Measurements from ENCODE around the gene RELA. TPM values are rescaled to one million over a fixed set of nuclear protein-coding genes. Genes with fewer than 3 reads are reported as not detected.
A peak's percentile ranks its signal among the peaks of the same experiment; 100 is the strongest.

The RELA gene
- total RNA-seq, 2 experiments from 2014 or later, result 48.0 to 78.9 TPM

- H3K9me3 ChIP-seq (ENCODE audit: low read length), result no peaks in the 10 kb centered on the region
- H2AFZ ChIP-seq (ENCODE audit: low read length), result peak within 1 kb of the TSS; percentile 24; the same call in 1 of the 2 replicates
- H3K9me2 ChIP-seq (ENCODE audit: insufficient read depth, low read length), result no peaks in the 10 kb centered on the region
- DNase-seq (ENCODE audit: low spot score), result peak; percentile 100
- ChIA-PET POLR2A (interaction anchor here (0.5 to 1.5 kb wide), 11 partner anchors 12 to 244 kb away, joined by 3 to 13 read pairs (median 4); partner anchors contain the start of genes FAM89B and SIPA1), CTCF (ENCODE audit: unreplicated experiment) (interaction anchor here (0.7 to 1.8 kb wide), 2 partner anchors 23 to 27 kb away, joined by 3 to 7 read pairs; partner anchors contain the start of gene SIPA1)
- peak within 1 kb of the TSS; percentile 75 for H3K27ac ChIP-seq (ENCODE audit: low read depth, low read length, poor library complexity, severe bottlenecking)
- H3K4me3 ChIP-seq (ENCODE audit: low read depth, low read length, poor library complexity, severe bottlenecking), result peak within 1 kb of the TSS; percentile 97
- peaks cover 50% of the 10 kb centered on the region for H3K79me2 ChIP-seq (ENCODE audit: insufficient read depth, low read depth, low read length)
- no peaks in the 10 kb centered on the region for H4K20me1 ChIP-seq (ENCODE audit: insufficient read depth, low read length)
- no peak for TF ChIP-seq EZH2phosphoT487 (IDR thresholded peaks at IDR 0.05; ENCODE audit: borderline replicate concordance, low read depth, low read length)
- TF ChIP-seq, protein P1, sequence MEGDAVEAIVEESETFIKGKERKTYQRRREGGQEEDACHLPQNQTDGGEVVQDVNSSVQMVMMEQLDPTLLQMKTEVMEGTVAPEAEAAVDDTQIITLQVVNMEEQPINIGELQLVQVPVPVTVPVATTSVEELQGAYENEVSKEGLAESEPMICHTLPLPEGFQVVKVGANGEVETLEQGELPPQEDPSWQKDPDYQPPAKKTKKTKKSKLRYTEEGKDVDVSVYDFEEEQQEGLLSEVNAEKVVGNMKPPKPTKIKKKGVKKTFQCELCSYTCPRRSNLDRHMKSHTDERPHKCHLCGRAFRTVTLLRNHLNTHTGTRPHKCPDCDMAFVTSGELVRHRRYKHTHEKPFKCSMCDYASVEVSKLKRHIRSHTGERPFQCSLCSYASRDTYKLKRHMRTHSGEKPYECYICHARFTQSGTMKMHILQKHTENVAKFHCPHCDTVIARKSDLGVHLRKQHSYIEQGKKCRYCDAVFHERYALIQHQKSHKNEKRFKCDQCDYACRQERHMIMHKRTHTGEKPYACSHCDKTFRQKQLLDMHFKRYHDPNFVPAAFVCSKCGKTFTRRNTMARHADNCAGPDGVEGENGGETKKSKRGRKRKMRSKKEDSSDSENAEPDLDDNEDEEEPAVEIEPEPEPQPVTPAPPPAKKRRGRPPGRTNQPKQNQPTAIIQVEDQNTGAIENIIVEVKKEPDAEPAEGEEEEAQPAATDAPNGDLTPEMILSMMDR (conservative IDR thresholded peaks at IDR 0.05; ENCODE audit: low read length), result no peak
- peaks cover 48% of the 10 kb centered on the region for H3K4me1 ChIP-seq (ENCODE audit: insufficient read depth, low read length, poor library complexity, severe bottlenecking)
- peak within 1 kb of the TSS; percentile 99 for H3K4me2 ChIP-seq (ENCODE audit: low read length)
- peaks cover 35% of the 10 kb centered on the region for H3K36me3 ChIP-seq (ENCODE audit: insufficient read depth, low read length)
- intact Hi-C loops (cut with micrococcal nuclease; ENCODE audit: unreplicated experiment), result loop anchor here (1.0 to 2.0 kb wide), 5 partner anchors 25 to 243 kb away; partner anchors contain the start of gene CFL1
- no TSS peak for BruUV-seq (replicated peaks)
Measured at GRCh38 chr11:65615229-65615949, 47.3 kb downstream of the RELA start, which contains the start of gene PCNX3. Gene PCNX3, plus strand, starts transcription at chr11:65615776. Its CDS starts 536 bp downstream, at chr11:65616312.

- Histone ChIP-seq H3K36me3 (ENCODE audit: insufficient read depth, low read length) (peaks cover 14% of the 10 kb centered on the region), H3K27ac (ENCODE audit: low read depth, low read length, poor library complexity, severe bottlenecking) (peak overlapping the region; percentile 75), H3K9me3 (ENCODE audit: low read length) (no peaks in the 10 kb centered on the region), H4K20me1 (ENCODE audit: insufficient read depth, low read length) (no peaks in the 10 kb centered on the region), H3K79me2 (ENCODE audit: insufficient read depth, low read depth, low read length) (peaks cover 48% of the 10 kb centered on the region), H3K9me2 (ENCODE audit: insufficient read depth, low read length) (no peaks in the 10 kb centered on the region), H3K4me1 (ENCODE audit: insufficient read depth, low read length, poor library complexity, severe bottlenecking) (peaks cover 46% of the 10 kb centered on the region), H2AFZ (ENCODE audit: low read length) (no peak overlapping the region), H3K4me3 (ENCODE audit: low read depth, low read length, poor library complexity, severe bottlenecking) (peak overlapping the region; percentile 97), H3K4me2 (ENCODE audit: low read length) (peak overlapping the region; percentile 88)
- peak; percentile 19 for DNase-seq (ENCODE audit: low spot score)
- TF ChIP-seq EZH2phosphoT487 (IDR thresholded peaks at IDR 0.05; ENCODE audit: borderline replicate concordance, low read depth, low read length), result no peak
- TF ChIP-seq, protein P1 (conservative IDR thresholded peaks at IDR 0.05; ENCODE audit: low read length), result no peak
- CTCF ChIA-PET (ENCODE audit: unreplicated experiment), result interaction anchor here (0.8 kb wide), 1 partner anchor 1372 kb away, joined by 3 read pairs; the partner anchor contains the start of gene FKBP2
- POLR2A ChIA-PET, result interaction anchor here (0.5 to 0.7 kb wide), 2 partner anchors 38 to 208 kb away, joined by 4 to 5 read pairs; no protein-coding TSS in a partner anchor
- no TSS peak for BruUV-seq (replicated peaks)
- intact Hi-C loops (cut with micrococcal nuclease; ENCODE audit: unreplicated experiment), result no loop called here
Measured at GRCh38 chr11:65613091-65613928, 49.4 kb downstream of the RELA start.

Measured in OCI-LY7 (cell line).